Measurements from ENCODE around the gene LHFPL6.

LHFPL6 gene

GRCh38 chr13:39374741-39375189 is 228.2 kb downstream of the LHFPL6 start:
- Histone ChIP-seq H3K36me3 (ENCODE audit: control insufficient read depth, low read depth, low read length) (no peaks in the 10 kb centered on the region), H3K27ac (ENCODE audit: low read length) (no peak overlapping the region), H3K4me3 (ENCODE audit: low read length) (no peak overlapping the region), H3K9me3 (ENCODE audit: control insufficient read depth, low read depth, low read length) (no peaks in the 10 kb centered on the region), H3K9ac (ENCODE audit: low read length) (no peak overlapping the region), H3K27me3 (ENCODE audit: control insufficient read depth, insufficient read depth, low read length) (peaks cover 22% of the 10 kb centered on the region), H3K4me1 (ENCODE audit: control insufficient read depth, low read depth, low read length) (no peaks in the 10 kb centered on the region)

GRCh38 chr13:39373145-39373544 is 229.8 kb downstream of the LHFPL6 start:
- Histone ChIP-seq H3K36me3 (ENCODE audit: control insufficient read depth, low read depth, low read length) (no peaks in the 10 kb centered on the region), H3K4me1 (ENCODE audit: control insufficient read depth, low read depth, low read length) (no peaks in the 10 kb centered on the region), H3K4me3 (ENCODE audit: low read length) (no peak overlapping the region), H3K27me3 (ENCODE audit: control insufficient read depth, insufficient read depth, low read length) (peaks cover 10% of the 10 kb centered on the region), H3K27ac (ENCODE audit: low read length) (no peak overlapping the region), H3K9ac (ENCODE audit: low read length) (no peak overlapping the region), H3K9me3 (ENCODE audit: control insufficient read depth, low read depth, low read length) (no peaks in the 10 kb centered on the region)

- Histone ChIP-seq H3K4me1 (ENCODE audit: control insufficient read depth, low read depth, low read length) (no peaks in the 10 kb centered on the region), H3K9me3 (ENCODE audit: control insufficient read depth, low read depth, low read length) (no peaks in the 10 kb centered on the region), H3K4me3 (ENCODE audit: low read length) (no peak overlapping the region), H3K27me3 (ENCODE audit: control insufficient read depth, insufficient read depth, low read length) (peaks cover 10% of the 10 kb centered on the region), H3K27ac (ENCODE audit: low read length) (no peak overlapping the region), H3K36me3 (ENCODE audit: control insufficient read depth, low read depth, low read length) (no peaks in the 10 kb centered on the region), H3K9ac (ENCODE audit: low read length) (no peak overlapping the region)
Observed at GRCh38 chr13:39371706-39372105, 231.3 kb downstream of the LHFPL6 start.

GRCh38 chr13:39370554-39370953 is 232.4 kb downstream of the LHFPL6 start:
- H3K27ac ChIP-seq (ENCODE audit: low read length) = no peak overlapping the region
- H3K4me3 ChIP-seq (ENCODE audit: low read length) = no peak overlapping the region
- no peaks in the 10 kb centered on the region for H3K9me3 ChIP-seq (ENCODE audit: control insufficient read depth, low read depth, low read length)
- peaks cover under 1% of the 10 kb centered on the region for H3K4me1 ChIP-seq (ENCODE audit: control insufficient read depth, low read depth, low read length)
- no peaks in the 10 kb centered on the region for H3K36me3 ChIP-seq (ENCODE audit: control insufficient read depth, low read depth, low read length)
- H3K27me3 ChIP-seq (ENCODE audit: control insufficient read depth, insufficient read depth, low read length) = peaks cover 10% of the 10 kb centered on the region
- H3K9ac ChIP-seq (ENCODE audit: low read length) = no peak overlapping the region

GRCh38 chr13:39370048-39370447 is 232.9 kb downstream of the LHFPL6 start:
- Histone ChIP-seq H3K4me3 (ENCODE audit: low read length) (no peak overlapping the region), H3K4me1 (ENCODE audit: control insufficient read depth, low read depth, low read length) (peaks cover 6% of the 10 kb centered on the region), H3K9ac (ENCODE audit: low read length) (no peak overlapping the region), H3K9me3 (ENCODE audit: control insufficient read depth, low read depth, low read length) (no peaks in the 10 kb centered on the region), H3K36me3 (ENCODE audit: control insufficient read depth, low read depth, low read length) (no peaks in the 10 kb centered on the region), H3K27ac (ENCODE audit: low read length) (no peak overlapping the region), H3K27me3 (ENCODE audit: control insufficient read depth, insufficient read depth, low read length) (peaks cover 15% of the 10 kb centered on the region)

GRCh38 chr13:39369161-39369890 is 233.7 kb downstream of the LHFPL6 start:
- H3K4me3 ChIP-seq (ENCODE audit: low read length) = no peak overlapping the region
- peaks cover 9% of the 10 kb centered on the region for H3K4me1 ChIP-seq (ENCODE audit: control insufficient read depth, low read depth, low read length)
- no peaks in the 10 kb centered on the region for H3K36me3 ChIP-seq (ENCODE audit: control insufficient read depth, low read depth, low read length)
- H3K27ac ChIP-seq (ENCODE audit: low read length) = no peak overlapping the region
- H3K27me3 ChIP-seq (ENCODE audit: control insufficient read depth, insufficient read depth, low read length) = peaks cover 15% of the 10 kb centered on the region
- no peaks in the 10 kb centered on the region for H3K9me3 ChIP-seq (ENCODE audit: control insufficient read depth, low read depth, low read length)
- no peak overlapping the region for H3K9ac ChIP-seq (ENCODE audit: low read length)

- H3K9ac ChIP-seq (ENCODE audit: low read length) = no peak overlapping the region
- H3K27ac ChIP-seq (ENCODE audit: low read length) = no peak overlapping the region
- H3K36me3 ChIP-seq (ENCODE audit: control insufficient read depth, low read depth, low read length) = no peaks in the 10 kb centered on the region
- peaks cover 9% of the 10 kb centered on the region for H3K4me1 ChIP-seq (ENCODE audit: control insufficient read depth, low read depth, low read length)
- H3K4me3 ChIP-seq (ENCODE audit: low read length) = no peak overlapping the region
- H3K27me3 ChIP-seq (ENCODE audit: control insufficient read depth, insufficient read depth, low read length) = peaks cover 9% of the 10 kb centered on the region
- H3K9me3 ChIP-seq (ENCODE audit: control insufficient read depth, low read depth, low read length) = no peaks in the 10 kb centered on the region
Observed at GRCh38 chr13:39365879-39366278, 237.1 kb downstream of the LHFPL6 start.

- Histone ChIP-seq H3K9ac (ENCODE audit: low read length) (no peak overlapping the region), H3K36me3 (ENCODE audit: control insufficient read depth, low read depth, low read length) (no peaks in the 10 kb centered on the region), H3K9me3 (ENCODE audit: control insufficient read depth, low read depth, low read length) (no peaks in the 10 kb centered on the region), H3K4me1 (ENCODE audit: control insufficient read depth, low read depth, low read length) (peaks cover 9% of the 10 kb centered on the region), H3K4me3 (ENCODE audit: low read length) (no peak overlapping the region), H3K27ac (ENCODE audit: low read length) (no peak overlapping the region), H3K27me3 (ENCODE audit: control insufficient read depth, insufficient read depth, low read length) (peaks cover 6% of the 10 kb centered on the region)
Observed at GRCh38 chr13:39364947-39365468, 238.0 kb downstream of the LHFPL6 start.

- Histone ChIP-seq H3K4me3 (ENCODE audit: low read length) (no peak overlapping the region), H3K36me3 (ENCODE audit: control insufficient read depth, low read depth, low read length) (no peaks in the 10 kb centered on the region), H3K4me1 (ENCODE audit: control insufficient read depth, low read depth, low read length) (peaks cover 9% of the 10 kb centered on the region), H3K27ac (ENCODE audit: low read length) (no peak overlapping the region), H3K27me3 (ENCODE audit: control insufficient read depth, insufficient read depth, low read length) (peaks cover 5% of the 10 kb centered on the region), H3K9me3 (ENCODE audit: control insufficient read depth, low read depth, low read length) (no peaks in the 10 kb centered on the region), H3K9ac (ENCODE audit: low read length) (no peak overlapping the region)
Observed at GRCh38 chr13:39363382-39363772, 239.6 kb downstream of the LHFPL6 start.

GRCh38 chr13:39362652-39363381 is 240.2 kb downstream of the LHFPL6 start:
- H3K4me1 ChIP-seq (ENCODE audit: control insufficient read depth, low read depth, low read length) = peaks cover 9% of the 10 kb centered on the region
- no peaks in the 10 kb centered on the region for H3K36me3 ChIP-seq (ENCODE audit: control insufficient read depth, low read depth, low read length)
- no peak overlapping the region for H3K9ac ChIP-seq (ENCODE audit: low read length)
- H3K4me3 ChIP-seq (ENCODE audit: low read length) = no peak overlapping the region
- H3K27ac ChIP-seq (ENCODE audit: low read length) = no peak overlapping the region
- peaks cover 5% of the 10 kb centered on the region for H3K27me3 ChIP-seq (ENCODE audit: control insufficient read depth, insufficient read depth, low read length)
- no peaks in the 10 kb centered on the region for H3K9me3 ChIP-seq (ENCODE audit: control insufficient read depth, low read depth, low read length)

GRCh38 chr13:39353988-39354387 is 249.0 kb downstream of the LHFPL6 start:
- Histone ChIP-seq H3K4me1 (ENCODE audit: control insufficient read depth, low read depth, low read length) (peaks cover 23% of the 10 kb centered on the region), H3K9me3 (ENCODE audit: control insufficient read depth, low read depth, low read length) (no peaks in the 10 kb centered on the region), H3K36me3 (ENCODE audit: control insufficient read depth, low read depth, low read length) (no peaks in the 10 kb centered on the region), H3K4me3 (ENCODE audit: low read length) (no peak overlapping the region), H3K27me3 (ENCODE audit: control insufficient read depth, insufficient read depth, low read length) (peaks cover 32% of the 10 kb centered on the region), H3K9ac (ENCODE audit: low read length) (no peak overlapping the region), H3K27ac (ENCODE audit: low read length) (no peak overlapping the region)

Data from iPS-18a (cell line).